NCI-H187 treated with DMSO at 0.1 percent for 48 hours (cell line): ENCODE results near the gene CSAD.
"Not testable (repeated sequence)": the region's sequence is repeated elsewhere in the genome, so short reads cannot be mapped to it uniquely, and the experiment has no call there.

Experiments used
- DNase-seq: peaks from one replicate; lab custom pipeline; 2025; lab: John Stamatoyannopoulos, UW

CSAD gene

DNA sequence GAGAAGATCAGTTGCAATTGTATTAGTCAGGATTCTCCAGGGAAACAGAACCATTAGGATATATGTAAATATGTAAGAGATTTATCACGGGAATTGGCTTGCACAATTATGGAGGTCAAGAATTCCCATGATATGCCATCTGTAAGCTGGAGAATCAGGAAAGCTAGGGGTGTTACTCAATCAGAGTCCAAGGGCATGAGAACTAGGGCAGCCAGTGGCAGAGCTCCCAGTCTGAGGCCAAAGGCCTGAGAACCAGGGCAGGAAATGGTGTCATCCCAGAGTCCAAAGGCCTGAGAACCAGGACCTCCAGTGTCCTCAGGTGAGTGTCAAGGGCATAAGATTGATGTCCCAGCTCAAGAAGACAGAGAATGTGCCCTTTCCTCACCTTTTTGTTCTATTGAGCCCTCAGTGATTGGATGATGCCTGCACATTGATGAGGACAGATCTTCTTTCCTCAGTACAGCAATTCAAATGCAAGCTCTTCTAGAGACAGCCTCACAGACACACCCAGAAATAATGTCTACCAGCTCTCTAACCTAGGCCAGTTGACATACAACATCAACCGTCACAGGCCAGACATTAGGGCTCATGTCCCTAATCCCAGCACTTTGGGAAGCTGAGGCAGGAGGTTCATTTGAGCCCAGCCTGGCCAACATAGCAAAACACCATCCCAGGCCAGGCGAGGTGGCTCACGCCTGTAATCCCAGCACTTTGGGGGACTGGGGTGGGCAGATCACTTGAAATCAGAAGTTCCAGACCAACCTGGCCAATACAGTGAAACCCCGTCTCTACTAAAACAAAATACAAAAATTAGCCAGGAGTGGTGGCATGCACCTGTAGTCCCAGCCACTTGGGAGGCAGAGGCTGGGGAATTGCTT, 35.1 kb downstream of the CSAD start:
- no peak for DNase-seq

DNA sequence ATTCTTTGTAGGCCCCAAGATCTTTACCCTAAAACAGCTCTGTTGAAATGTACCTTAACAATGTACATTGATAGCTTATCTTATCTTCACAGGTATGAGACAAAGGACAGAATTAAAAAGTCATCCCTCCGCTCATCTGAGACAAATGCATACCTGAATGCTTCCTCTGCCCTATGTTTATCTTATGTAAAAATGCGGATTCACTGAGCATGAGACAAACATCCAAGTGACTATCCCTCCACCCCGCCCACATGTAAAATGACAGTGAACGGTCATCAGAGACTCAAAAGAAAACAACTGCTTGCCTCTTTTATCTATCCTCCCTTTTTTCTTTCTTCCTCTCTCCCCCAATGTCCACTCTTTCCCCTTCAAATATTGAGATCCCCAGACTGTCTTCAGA, 37.4 kb downstream of the CSAD start:
- DNase-seq: no peak

DNA sequence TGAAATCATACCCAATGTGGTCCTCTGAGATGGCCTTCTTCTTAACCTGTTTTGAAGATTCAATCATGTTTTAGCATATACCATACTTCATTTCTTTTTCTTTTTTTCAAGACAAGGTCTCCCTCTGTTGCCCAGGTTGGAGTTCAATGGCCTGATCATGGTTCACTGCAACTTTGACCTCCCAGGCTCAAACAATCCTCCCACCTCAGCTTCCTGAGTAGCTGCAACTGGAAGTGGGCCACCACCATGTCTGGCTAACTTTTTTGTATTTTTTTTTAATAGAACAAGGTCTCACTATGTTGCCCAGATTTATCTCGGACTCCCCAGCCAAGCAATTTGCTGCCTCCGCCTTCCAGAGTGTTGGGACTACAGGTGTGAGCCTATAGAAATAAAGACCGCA, 47.0 kb downstream of the CSAD start:
- no peak for DNase-seq

DNA sequence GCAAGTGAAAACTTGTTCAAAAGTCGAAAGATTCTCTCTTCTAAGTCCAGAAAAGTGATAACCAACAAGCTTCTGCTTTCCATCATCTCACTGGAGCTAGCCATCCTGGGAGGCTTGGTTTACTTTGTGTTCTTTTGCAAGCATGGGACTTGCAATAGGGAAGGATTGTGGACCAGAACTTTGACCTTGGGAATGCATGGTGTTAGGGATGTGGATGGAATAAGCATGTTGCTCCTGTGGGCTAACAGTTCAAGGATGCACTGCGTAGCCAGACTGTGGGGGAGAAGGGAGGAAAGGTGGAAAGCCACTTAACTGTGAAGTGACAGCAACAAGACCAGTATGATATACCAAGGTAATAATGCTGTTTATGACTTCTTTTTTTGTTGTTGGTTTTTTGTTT, 48.9 kb downstream of the CSAD start:
- DNase-seq: no peak

DNA sequence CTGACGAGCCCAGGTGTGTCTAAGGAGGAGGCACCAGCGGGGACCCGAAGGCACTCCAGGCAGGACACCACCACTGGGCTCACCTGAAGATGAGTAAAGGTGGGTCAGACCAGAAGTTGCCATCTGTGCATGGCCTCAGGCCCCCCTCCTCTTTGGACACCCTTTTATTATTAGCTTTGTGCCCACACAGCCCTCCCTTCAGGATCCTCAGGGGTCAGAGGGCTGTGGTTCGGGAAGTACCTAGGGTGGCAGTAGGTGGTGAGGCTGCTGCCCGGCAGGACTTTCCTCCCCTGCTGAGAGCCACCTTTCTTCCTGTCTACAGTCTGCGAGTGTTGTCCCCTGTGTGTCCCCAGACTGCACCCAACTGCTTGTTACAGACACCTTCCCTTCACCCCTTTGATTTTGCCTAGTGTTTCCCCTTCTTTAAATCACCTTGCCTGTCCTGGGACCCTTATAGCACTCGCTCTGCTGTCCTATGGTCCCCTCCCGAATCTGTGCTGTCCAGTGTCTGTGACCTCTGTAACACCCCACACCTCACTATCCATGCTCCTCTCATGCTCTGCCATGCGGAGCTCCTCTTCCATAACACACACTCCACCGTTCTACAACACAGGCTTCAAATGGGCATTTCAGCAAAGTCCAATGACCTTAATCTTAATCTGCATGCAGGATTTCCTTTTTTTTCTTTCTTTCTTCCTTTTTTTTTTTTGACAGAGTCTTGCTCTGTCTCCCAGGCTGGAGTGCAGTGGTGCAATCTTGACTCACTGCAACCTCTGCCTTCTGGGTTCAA, 51.8 kb downstream of the CSAD start:
- no peak for DNase-seq

DNA sequence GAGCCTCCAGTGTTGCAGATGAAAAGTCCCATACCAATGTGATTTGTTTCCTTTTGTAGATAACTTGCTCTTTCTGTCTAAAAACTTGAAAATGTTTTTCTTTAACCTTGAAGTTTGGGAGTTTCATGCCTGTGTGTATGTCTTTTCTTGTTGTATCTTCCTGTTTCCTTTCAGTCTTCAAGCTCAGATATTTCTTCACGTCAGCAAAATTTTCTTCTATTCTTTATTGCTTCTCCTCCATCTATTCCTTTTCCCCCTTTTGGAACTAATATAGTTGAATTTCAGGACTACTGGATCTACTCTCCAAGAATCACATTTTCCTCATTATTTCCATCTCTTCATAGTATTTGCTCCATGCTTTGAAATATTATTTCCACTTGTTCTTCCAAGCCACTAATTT, 53.6 kb downstream of the CSAD start:
- no peak for DNase-seq

DNA sequence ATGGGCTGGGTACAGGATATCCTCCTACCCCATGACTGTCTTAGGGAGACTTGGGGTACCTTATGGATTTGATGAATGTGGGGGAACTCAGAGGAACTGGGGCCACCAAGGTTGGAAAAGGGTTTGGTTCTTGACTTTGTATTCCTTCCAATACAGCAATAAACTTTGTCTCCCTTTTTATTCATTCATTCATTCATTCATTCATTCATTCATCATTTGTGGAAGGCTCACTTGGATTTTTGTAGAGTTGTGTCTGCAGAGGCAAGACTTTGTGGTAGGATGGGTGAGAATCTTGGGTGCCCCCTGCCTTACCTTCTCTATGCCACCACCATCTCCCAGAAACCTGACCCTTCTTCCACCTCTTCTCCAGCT, 56.4 kb downstream of the CSAD start:
- DNase-seq: no peak

DNA sequence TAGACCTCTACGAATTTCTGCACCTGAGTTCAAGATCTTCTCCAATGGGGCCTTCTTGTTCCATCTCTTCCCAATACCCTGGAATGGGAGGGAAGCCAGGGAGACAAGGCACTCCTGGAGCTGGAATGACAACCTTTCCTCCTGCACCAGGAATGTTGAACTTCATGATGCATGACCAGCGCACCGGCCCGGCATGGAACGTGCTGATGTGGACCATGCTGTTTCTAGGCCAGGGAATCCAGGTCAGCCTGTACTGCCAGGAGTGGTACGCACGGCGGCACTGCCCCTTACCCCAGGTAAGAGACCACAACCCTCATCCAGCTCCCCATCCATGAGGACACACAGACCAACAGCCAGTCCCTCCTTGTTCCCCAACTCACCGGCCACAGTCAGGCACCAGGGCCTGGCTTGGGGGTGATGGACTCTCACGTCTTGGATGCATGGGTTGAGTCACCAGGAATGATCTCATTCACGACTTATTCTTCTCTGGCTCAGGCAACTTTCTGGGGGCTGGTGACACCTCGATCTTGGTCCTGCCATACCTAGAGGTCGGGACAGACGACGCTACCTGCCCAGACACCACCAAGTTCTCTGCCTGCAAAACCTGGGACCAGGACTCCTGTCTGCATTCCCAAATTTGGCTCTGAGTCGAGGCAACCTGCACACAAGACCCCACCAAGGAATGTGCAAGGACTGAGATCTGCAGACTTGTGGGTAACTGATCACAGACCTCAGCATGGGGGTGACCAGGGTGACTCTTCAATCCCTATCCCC, 57.0 kb downstream of the CSAD start:
- no peak for DNase-seq

DNA sequence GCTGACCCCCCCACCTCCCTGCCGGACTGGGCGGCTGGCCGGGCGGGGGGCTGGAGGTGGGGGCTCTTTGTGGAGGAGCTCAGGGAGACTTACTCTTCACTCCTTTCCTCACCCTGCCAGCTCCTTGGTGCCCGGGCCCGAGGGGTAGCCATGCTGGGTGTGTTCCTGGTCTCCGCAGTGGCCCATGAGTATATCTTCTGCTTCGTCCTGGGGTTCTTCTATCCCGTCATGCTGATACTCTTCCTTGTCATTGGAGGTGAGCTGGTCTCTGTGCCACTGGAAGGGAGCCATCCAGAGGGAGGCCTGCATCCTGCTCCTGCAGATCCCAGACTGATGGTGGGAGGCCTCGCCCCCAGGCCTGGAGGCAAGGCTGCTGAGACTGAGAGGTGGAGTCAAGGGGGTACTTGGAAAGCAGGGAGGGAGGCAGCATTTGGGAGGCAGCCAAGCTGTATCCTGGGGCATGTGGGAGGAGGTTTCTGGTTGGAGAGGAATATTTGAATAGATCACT, 57.7 kb downstream of the CSAD start:
- DNase-seq: no peak

DNA sequence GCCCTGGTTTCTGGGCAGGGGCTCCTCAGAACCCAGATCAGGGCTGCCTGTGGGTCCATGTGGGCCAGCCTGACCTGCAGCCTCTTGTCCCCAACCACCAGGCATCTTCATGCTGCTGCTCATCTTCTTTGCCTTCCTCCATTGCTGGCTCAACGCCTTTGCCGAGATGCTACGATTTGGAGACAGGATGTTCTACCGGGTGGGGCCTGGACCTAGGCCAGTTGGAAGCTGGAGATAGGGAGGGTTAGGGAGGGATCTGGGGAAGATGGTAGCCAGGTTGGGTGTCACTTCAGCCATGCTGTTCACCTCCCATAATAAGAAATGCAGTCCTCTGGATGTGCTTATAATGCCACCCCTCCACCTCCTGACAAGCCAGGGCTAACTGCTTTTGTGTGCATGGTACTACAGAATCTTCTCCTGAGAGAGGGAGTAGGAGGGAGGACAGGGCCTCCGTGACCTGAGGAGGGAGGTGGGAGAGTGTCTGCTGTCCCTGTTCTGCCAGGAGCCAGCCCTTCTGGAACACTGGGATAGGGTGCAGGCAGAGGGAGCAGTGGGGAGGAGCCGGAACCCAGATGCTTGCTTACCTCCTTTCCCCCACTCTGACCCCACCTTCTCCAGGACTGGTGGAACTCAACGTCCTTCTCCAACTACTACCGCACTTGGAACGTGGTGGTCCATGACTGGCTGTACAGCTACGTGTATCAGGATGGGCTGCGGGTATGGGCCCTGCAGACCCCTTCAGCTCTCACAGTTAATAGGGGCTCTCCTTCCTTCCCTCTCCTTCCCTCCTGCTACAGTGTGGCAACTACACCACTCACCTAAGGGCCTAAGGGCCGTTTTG, 59.8 kb downstream of the CSAD start:
- DNase-seq: no peak

DNA sequence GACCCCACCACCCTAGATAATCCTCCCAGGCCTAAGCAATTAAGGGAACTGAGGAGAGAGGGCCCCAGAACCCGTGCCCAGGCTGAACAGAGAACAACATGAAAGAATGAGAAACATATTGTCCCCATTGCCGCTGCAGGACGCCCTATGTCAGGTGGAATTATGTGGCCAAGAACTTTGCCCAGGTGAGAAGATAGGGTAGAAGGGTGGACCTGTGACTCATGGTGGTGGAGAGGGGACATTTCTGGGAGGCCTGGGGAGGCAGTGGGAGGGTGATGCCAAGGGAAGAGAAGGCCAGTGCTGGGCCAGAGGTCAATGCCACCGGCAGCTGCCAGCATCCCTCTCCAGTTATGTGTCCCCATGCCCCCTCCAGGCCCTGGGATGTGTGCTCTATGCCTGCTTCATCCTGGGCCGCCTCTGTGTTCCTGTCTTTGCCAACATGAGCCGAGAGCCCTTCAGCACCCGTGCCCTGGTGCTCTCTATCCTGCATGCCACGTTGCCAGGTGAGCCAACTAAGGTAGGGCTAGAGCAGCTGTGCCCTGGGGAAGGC, 61.9 kb downstream of the CSAD start:
- DNase-seq: no peak

DNA sequence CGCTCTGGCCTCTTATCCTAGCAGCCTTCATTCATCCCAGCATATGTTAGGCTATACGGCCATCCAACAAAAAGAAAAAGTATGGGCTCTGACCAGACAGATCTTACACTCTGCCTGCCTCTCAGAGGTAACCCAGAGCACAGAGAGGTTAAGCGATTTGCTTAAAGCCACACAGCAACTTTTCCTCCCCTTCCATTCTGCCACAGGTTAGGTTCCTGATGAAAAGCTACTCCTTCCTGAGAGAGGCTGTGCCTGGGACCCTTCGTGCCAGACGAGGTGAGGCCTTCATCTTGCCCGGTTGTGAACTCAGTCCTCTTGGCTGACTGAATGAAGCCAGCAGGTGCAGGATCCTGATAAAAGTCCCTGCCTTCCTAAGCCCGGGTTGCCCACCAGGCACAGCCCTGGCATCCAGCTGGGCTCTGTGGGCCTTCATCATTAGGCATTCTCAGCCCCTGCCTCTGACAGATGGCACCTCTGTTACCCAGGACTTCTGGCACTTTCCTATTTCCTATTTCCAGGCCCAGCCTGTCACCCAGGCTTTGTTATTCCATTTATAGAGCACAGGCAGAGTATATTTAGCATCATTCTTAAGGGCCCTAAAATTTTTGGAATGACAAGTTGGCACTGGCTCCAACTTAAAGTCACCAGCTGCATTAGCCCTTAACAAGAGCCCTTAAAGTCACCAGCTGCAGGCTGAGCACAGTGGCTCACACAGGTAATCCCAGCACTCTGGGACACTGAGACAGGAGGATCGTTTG, 64.7 kb downstream of the CSAD start:
- no peak for DNase-seq

DNA sequence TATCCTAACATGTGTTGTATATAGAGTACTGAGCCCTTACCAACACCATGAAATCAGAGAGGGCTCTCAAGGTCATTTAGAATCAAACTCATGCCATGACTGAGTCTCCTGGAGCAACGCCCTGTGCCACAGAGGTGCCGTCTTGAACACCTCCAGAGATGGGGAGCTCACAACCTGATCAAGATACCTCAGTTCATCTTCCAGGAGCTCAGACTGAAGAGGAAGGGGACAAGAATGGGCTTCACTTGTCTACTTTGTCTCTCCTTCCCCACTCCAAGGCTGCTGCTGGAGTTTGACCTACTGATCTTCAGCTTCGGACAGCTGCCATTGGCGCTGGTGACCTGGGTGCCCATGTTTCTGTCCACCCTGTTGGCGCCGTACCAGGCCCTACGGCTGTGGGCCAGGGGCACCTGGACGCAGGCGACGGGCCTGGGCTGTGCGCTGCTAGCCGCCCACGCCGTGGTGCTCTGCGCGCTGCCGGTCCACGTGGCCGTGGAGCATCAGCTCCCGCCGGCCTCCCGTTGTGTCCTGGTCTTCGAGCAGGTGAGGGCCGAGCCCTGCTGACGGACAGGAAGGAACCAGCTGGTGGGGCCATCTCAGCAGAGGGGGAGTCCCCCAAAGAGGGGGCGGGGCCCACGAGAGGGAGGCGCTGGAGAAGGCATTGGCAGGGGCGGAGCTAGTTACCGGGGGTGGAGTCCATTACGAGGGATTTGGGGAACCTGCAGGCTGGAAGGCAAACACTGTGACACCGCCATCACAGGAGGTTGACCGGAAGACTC, 65.4 kb downstream of the CSAD start:
- DNase-seq: no peak

DNA sequence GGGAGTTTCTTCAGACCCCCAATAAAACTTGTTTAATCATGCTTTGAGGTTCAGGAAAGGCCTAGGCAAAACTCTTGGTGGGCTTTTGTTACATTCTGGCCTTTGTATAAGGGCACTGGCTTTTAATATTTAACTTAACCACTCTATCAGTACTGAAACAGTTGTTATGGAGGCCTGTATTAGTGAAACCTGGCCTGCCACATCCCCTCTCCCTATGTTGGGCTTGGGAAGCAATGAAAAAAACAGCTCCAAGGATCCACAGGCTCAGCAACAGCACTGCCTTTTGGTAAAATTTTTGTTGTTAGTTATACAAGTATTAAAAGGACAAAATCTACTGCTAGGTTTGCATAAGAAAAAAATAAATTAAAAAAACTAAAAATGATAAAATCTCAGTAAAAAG, 66.8 kb downstream of the CSAD start:
- DNase-seq: no peak

DNA sequence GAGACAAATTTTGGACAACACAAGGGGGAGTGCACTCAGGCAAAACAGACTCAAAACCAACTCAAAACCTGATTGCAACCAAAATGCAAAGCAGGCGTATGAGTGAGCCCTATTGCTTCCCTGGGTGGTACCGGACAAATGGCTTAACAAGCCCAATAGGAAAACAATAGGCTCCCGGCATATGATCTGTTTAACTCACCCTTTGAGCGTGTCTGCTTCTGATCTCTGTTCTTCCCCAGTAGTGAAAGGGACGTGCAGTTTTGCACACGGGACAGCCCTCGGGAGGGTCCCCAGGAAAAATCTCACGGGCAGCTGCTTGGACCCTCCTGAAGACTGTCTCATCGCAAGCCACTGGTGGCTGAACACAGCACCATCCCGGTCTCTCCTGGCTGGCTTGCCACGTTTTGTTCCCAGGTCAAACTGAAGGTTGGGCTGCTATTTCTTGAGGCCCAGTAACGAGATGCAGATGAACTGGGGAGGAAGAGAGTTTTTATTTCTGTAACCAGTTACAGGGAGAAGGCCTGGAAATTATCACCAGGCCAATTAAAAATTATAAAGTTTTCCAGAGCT, 67.5 kb downstream of the CSAD start:
- no peak for DNase-seq

DNA sequence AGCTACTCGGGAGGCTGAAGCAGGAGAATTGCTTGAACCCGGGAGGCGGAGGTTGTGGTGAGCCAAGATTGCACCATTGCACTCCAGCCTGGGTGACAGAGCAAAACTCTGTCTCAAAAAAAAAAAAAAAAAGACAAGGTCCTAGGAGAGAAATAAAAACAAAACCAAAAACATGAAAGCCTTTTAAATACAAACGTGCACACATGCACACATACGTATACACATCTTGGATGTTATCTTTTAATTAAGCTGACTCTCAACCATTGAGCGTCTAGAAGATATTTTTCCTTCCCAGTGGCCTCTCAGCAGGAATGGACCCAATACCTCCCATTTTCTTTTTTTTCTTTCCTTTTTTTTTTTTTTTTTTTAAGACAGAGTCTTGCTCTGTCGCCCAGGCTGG, 68.3 kb downstream of the CSAD start:
- not testable (repeated sequence) for DNase-seq
